ENCODE data around the gene MBNL2.

GRCh38 chr13:97238432-97238831, 16.3 kb downstream of the MBNL2 start:
- TF ChIP-seq CTCF (IDR thresholded peaks at IDR 0.05; ENCODE audit: poor library complexity): no peak
- TF ChIP-seq EZH2 (IDR thresholded peaks at IDR 0.05; ENCODE audit: borderline replicate concordance): no peak
